Progenitor cell of endocrine pancreas (in vitro differentiated cells): ENCODE measurements around the gene GNS. TPM values are rescaled to one million over a fixed set of nuclear protein-coding genes. Genes with fewer than 3 reads are reported as not detected.

Experiments used
- DNase-seq: peaks from one replicate; pipeline ENCODE4 v3.0.0; 2021; ENCODE audit warnings: low spot score; ENCODE audit not compliant: unreplicated experiment
- H3K27ac Mint-ChIP-seq: 2 replicates; pipeline ENCODE4 v1.8.0; 2021; ENCODE audit warnings: mild to moderate bottlenecking, moderate library complexity, mixed read lengths
- H3K27me3 Mint-ChIP-seq: 2 replicates; pipeline ENCODE4 v1.8.0; 2021; ENCODE audit warnings: mixed read lengths
- H3K36me3 Mint-ChIP-seq: 2 replicates; pipeline ENCODE4 v1.8.0; 2022; ENCODE audit warnings: mixed read lengths; ENCODE audit not compliant: insufficient read depth
- H3K4me1 Mint-ChIP-seq: 2 replicates; pipeline ENCODE4 v1.8.0; 2021; ENCODE audit warnings: low read depth, mixed read lengths
- H3K4me3 Mint-ChIP-seq: 2 replicates; pipeline ENCODE4 v1.8.0; 2021; ENCODE audit warnings: low read depth, mild to moderate bottlenecking, moderate library complexity, mixed read lengths
- H3K9me3 Mint-ChIP-seq: 2 replicates; pipeline ENCODE4 v1.8.0; 2021; ENCODE audit warnings: low read depth, mixed read lengths
- total RNA-seq: library from RNA; stranded (reverse); gene quantifications from 2 replicates; pipeline ENCODE4 v1.2.1, GENCODE V29; 2021
- TF ChIP-seq, protein P1 (sequence below): fragments of 200-600 bp; sonication (generic); IDR thresholded peaks from one replicate; pipeline ENCODE4 v1.5.0; 2021; ENCODE audit warnings: antibody characterized with exemption, mild to moderate bottlenecking; ENCODE audit not compliant: unreplicated experiment

Gene GNS
- total RNA-seq, 1 donor from 2014 or later, result 78.8 TPM

DNA sequence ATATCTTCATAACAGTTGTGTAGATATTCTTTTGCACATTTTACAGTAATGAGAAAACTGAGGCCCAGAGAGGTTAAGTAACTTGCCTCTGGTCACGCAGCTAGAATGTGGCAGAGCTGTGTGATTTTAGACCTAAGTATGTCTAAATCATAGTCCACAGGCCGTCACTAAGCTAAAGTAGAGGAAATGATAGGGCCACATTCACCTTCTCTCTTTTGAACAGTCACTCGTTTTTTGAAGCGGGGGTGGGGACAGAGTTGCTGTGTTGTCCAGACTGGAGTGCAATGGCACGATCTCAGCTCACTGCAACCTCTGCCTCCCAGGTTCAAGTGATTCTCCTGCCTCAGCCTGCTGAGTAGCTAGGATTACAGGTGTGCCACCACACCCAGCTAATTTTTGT is 80.4 kb downstream of the GNS start:
- no peaks in the 10 kb centered on the region for H3K36me3 Mint-ChIP-seq
- H3K9me3 Mint-ChIP-seq, result no peaks in the 10 kb centered on the region
- no peaks in the 10 kb centered on the region for H3K27me3 Mint-ChIP-seq
- H3K4me3 Mint-ChIP-seq, result no peak overlapping the region
- H3K4me1 Mint-ChIP-seq, result peaks cover 25% of the 10 kb centered on the region
- no peak for DNase-seq
- no peak overlapping the region for H3K27ac Mint-ChIP-seq
- TF ChIP-seq, protein P1, sequence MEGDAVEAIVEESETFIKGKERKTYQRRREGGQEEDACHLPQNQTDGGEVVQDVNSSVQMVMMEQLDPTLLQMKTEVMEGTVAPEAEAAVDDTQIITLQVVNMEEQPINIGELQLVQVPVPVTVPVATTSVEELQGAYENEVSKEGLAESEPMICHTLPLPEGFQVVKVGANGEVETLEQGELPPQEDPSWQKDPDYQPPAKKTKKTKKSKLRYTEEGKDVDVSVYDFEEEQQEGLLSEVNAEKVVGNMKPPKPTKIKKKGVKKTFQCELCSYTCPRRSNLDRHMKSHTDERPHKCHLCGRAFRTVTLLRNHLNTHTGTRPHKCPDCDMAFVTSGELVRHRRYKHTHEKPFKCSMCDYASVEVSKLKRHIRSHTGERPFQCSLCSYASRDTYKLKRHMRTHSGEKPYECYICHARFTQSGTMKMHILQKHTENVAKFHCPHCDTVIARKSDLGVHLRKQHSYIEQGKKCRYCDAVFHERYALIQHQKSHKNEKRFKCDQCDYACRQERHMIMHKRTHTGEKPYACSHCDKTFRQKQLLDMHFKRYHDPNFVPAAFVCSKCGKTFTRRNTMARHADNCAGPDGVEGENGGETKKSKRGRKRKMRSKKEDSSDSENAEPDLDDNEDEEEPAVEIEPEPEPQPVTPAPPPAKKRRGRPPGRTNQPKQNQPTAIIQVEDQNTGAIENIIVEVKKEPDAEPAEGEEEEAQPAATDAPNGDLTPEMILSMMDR, result no peak

DNA sequence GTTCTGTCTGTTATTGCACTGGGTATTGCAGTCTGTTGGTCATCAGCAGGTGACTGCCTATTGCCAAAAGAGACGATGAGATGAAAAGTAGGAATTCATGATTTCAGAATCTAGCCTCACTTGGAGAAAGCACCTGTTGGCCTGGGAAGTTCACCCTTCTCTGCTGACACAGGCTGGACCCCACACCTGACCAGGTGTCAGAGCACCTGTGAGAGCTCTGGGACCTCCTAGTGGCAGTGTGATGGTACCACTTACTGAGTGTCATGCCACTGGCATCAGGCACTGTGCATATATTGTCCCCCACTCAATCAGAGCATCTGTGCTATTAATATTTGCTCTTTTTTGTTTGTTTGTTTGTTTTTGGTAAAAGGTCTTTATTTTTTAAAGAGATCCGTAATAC is 81.0 kb downstream of the GNS start:
- TF ChIP-seq, protein P1, result peak; percentile 50
- Mint-ChIP-seq H3K27ac (no peak overlapping the region), H3K4me3 (no peak overlapping the region), H3K27me3 (no peaks in the 10 kb centered on the region), H3K36me3 (no peaks in the 10 kb centered on the region), H3K9me3 (no peaks in the 10 kb centered on the region), H3K4me1 (peaks cover 26% of the 10 kb centered on the region)
- DNase-seq, result no peak

DNA sequence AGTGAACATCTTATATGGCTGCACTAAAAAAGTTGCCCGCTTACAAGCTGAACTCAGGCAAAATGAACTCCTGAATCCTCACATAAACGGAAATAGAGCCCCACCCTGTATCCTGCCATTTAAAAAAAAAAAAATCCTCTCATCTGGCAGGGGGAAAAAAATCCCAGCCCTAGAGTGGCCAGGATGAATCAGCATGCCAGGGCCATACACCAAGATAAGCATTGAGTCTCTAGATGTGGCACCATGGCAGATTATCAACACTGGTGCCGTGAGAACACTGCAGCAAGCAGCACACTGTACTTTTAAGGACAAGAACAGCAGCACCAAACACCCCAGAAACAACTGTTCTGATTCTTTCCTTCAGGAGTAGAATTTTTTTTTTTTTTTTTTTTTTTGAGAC is 83.4 kb downstream of the GNS start:
- TF ChIP-seq, protein P1, result no peak
- Mint-ChIP-seq H3K36me3 (no peaks in the 10 kb centered on the region), H3K27ac (no peak overlapping the region), H3K27me3 (no peaks in the 10 kb centered on the region), H3K4me1 (peaks cover 30% of the 10 kb centered on the region), H3K9me3 (no peaks in the 10 kb centered on the region), H3K4me3 (no peak overlapping the region)
- no peak for DNase-seq

DNA sequence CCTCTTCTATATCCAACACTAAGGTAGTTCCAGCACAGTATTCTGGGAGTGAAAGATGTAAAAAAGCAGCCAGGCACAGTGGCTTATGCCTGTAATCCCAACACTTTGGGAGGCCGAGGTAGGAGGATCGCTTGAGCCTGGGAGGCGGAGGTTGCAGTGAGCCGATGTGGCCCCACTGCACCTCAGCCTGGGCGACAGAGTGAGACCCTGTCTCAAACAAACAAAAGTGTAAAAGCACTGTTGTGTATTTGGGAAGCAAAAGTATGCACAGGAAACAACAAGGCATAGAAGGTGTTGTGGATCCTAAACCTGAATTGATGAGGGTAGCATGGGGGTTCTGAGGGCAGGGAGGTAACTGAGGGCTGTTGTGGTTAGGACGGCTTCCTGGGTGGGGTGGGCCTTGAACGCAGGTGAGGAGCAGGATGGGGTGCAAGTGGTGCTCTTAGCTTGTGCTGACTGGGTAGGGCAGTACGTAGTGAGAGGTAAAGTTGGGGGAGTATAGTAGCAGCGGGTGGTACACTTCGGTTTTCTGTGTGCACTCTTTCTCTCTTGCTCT is 84.8 kb downstream of the GNS start:
- Mint-ChIP-seq H3K27me3 (no peaks in the 10 kb centered on the region), H3K9me3 (no peaks in the 10 kb centered on the region), H3K4me1 (peaks cover 41% of the 10 kb centered on the region), H3K27ac (peak overlapping the region; percentile 21), H3K4me3 (no peak overlapping the region), H3K36me3 (no peaks in the 10 kb centered on the region)
- DNase-seq, result no peak
- TF ChIP-seq, protein P1, result no peak

DNA sequence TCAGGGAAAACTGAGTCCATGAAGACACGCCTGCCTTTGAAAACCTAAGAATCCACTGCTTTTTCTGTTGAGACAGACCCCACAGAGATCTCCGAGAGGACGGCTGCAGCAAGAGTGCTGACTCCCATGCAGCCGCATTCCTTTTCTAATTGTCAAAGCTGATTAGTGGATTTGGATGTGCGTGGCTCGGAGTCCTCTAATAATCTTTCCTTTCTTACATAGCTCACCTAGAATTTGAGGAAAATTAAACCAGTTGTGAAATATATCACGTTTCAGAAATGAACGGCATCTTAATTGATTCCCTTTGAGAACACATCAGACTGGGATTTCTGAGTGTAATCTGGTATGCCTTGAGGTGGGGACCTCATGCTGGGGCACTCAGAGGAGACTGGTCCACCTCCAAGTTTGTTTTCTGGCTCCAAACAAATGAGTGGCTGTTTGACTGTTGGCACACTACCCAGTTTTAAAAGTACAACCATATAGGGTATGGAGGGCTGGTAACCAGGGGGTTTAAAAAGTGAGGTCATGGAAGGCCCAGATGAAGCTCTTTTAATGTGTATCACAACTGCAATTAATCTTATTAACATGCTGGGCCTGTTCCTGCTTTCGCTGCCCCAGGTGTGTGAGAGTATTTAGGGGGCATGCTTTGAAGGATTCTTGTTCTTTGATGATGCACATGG is 85.6 kb downstream of the GNS start:
- DNase-seq, result no peak
- no peak overlapping the region for H3K4me3 Mint-ChIP-seq
- no peaks in the 10 kb centered on the region for H3K27me3 Mint-ChIP-seq
- peak overlapping the region; percentile 35 for H3K27ac Mint-ChIP-seq
- TF ChIP-seq, protein P1, result no peak
- no peaks in the 10 kb centered on the region for H3K36me3 Mint-ChIP-seq
- H3K4me1 Mint-ChIP-seq, result peaks cover 48% of the 10 kb centered on the region
- no peaks in the 10 kb centered on the region for H3K9me3 Mint-ChIP-seq
